Measurements from ENCODE around the gene MACROD2.

DNA sequence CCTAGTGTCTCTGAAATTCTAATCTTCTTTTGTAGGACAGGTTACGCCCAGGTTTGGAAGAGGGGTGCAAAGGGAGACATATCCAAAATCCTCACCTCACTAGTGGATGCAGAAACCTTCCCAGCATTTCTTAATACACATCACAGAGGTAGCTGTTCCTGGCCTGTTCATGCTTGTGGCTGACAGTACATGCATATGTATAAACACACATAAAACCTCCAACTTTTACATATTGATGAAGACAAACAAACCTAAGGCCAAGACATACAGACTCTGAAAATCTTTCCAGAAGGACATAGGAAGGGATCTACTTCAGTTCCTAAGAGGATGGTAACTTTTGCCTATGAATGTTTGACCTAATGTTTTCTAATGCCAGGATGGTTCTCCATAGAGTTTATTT is 1214.2 kb downstream of the MACROD2 start:
- no peak for TF ChIP-seq CTCF (conservative IDR thresholded peaks at IDR 0.05 in 1 of 2, IDR thresholded peaks at IDR 0.05 in 1 of 2; ENCODE audit: extremely low read depth in 1 of 2, insufficient read depth in 1 of 2, low read depth in 1 of 2, low read length in 2 of 2)
- TF ChIP-seq EZH2 (IDR thresholded peaks at IDR 0.05; ENCODE audit: borderline replicate concordance, low read length), result no peak

Data from mammary epithelial cell (primary cell).